Mesodermal cell (in vitro differentiated cells): ENCODE results near the gene HDAC1.

Source experiments
- H3K27ac ChIP-seq: 2 replicates; pipeline ENCODE4 v1.7.0; 2013; ENCODE audit warnings: mild to moderate bottlenecking, low read depth, low read length, moderate library complexity; ENCODE audit not compliant: severe bottlenecking
- H3K36me3 ChIP-seq: 2 replicates; pipeline ENCODE4 v1.7.1; 2013; ENCODE audit warnings: mild to moderate bottlenecking, low read length, moderate library complexity; ENCODE audit not compliant: control insufficient read depth, insufficient read depth
- H3K4me1 ChIP-seq: one replicate; pipeline ENCODE4 v1.7.1; 2013; ENCODE audit warnings: mild to moderate bottlenecking, low read length; ENCODE audit not compliant: insufficient read depth, control insufficient read depth, poor library complexity, severe bottlenecking
- H3K4me3 ChIP-seq: 2 replicates; pipeline ENCODE4 v1.7.0; 2013; ENCODE audit warnings: low read length, control low read depth, mild to moderate bottlenecking; ENCODE audit not compliant: insufficient read depth, poor library complexity, severe bottlenecking; ENCODE audit errors: extremely low read depth
- H3K9me3 ChIP-seq: 2 replicates; pipeline ENCODE4 v1.7.1; 2013; ENCODE audit warnings: mild to moderate bottlenecking, low read length, moderate library complexity; ENCODE audit not compliant: control insufficient read depth
- whole genome bisulfite sequencing, 2 experiments: methylation state at CpG; one replicate each; pipeline ENCODE4 v1.1.5; 2013; ENCODE audit warnings: missing lambda C conversion rate in 2 of 2; ENCODE audit not compliant: insufficient coverage in 2 of 2; 5-methylcytosine and 5-hydroxymethylcytosine counted together

HDAC1 gene

GRCh38 chr1:32305310-32305709 lies 13.4 kb downstream of the HDAC1 start:
- WGBS, 2 experiments: 100% methylated on average over 2 of the region's 2 CpGs; no CpG with 5 or more reads in 1 of the 2 experiments
- H3K36me3 ChIP-seq: peaks cover 46% of the 10 kb centered on the region

GRCh38 chr1:32307324-32307723 lies 15.4 kb downstream of the HDAC1 start:
- 92 to 100% methylated on average over 1 to 2 of the region's 2 CpGs for WGBS, 2 experiments
- no peak overlapping the region for H3K4me3 ChIP-seq
- peaks cover 43% of the 10 kb centered on the region for H3K36me3 ChIP-seq
- peaks cover 5% of the 10 kb centered on the region for H3K4me1 ChIP-seq
- no peak overlapping the region for H3K27ac ChIP-seq
- H3K9me3 ChIP-seq: no peaks in the 10 kb centered on the region

More at GRCh38 chr1:32305310-32305709, 13.4 kb downstream of the HDAC1 start:
- Histone ChIP-seq H3K27ac (no peak overlapping the region), H3K4me1 (peaks cover 5% of the 10 kb centered on the region), H3K4me3 (no peak overlapping the region), H3K9me3 (no peaks in the 10 kb centered on the region)

- Histone ChIP-seq H3K4me3 (no peak overlapping the region), H3K27ac (no peak overlapping the region), H3K9me3 (no peaks in the 10 kb centered on the region), H3K4me1 (peaks cover 5% of the 10 kb centered on the region), H3K36me3 (peaks cover 24% of the 10 kb centered on the region)
- WGBS, 2 experiments: 100% methylated on average over 1 of the region's 1 CpG
Observed at GRCh38 chr1:32309960-32310359, 18.1 kb downstream of the HDAC1 start.

- no peak overlapping the region for H3K27ac ChIP-seq
- peaks cover 5% of the 10 kb centered on the region for H3K4me1 ChIP-seq
- 100% methylated on average over 1 of the region's 2 CpGs for WGBS, 2 experiments
- no peaks in the 10 kb centered on the region for H3K9me3 ChIP-seq
- peaks cover 13% of the 10 kb centered on the region for H3K36me3 ChIP-seq
- no peak overlapping the region for H3K4me3 ChIP-seq
Observed at GRCh38 chr1:32311709-32312393, 20.0 kb downstream of the HDAC1 start.

GRCh38 chr1:32316903-32317277 lies 25.0 kb downstream of the HDAC1 start:
- WGBS, 2 experiments: no CpG with 5 or more reads among the region's 3 CpGs
- Histone ChIP-seq H3K36me3 (peaks cover 53% of the 10 kb centered on the region), H3K4me1 (peaks cover 9% of the 10 kb centered on the region), H3K4me3 (no peak overlapping the region), H3K9me3 (no peaks in the 10 kb centered on the region), H3K27ac (no peak overlapping the region)

- Histone ChIP-seq H3K27ac (no peak overlapping the region), H3K4me1 (peaks cover 10% of the 10 kb centered on the region), H3K36me3 (peaks cover 63% of the 10 kb centered on the region), H3K9me3 (no peaks in the 10 kb centered on the region), H3K4me3 (no peak overlapping the region)
- 96 to 99% methylated on average over 8 to 9 of the region's 10 CpGs for WGBS, 2 experiments
Observed at GRCh38 chr1:32318127-32318869, 26.4 kb downstream of the HDAC1 start.

DNA sequence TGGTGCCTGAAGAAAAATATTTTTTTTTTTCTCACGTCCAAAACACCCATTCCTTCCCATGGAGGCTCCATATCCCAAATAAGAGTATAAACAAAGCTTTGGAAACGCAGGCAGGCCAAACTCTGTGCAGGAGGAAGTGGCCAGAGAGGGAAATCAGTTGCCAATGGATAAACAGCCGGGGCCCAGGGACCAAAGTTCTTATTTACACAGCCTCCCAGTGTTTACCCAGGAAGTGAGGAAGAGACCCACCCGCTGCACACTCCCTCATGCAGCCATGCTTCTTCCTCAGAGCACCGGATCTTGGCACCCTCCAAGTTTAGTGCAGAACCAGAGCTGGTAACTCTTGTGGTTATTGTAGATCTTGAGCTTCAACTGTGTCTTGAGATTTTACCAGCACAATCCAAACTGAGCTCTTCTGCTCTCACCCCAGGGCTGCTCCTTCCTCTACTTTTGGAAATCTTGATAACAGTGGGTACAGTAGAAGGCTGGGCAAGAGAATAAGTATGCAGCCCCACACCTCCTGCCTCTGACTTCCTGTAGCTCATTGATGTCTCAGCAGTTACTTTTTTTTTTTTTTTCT lies 29.9 kb downstream of the HDAC1 start:
- H3K4me1 ChIP-seq: peaks cover 10% of the 10 kb centered on the region
- WGBS, 2 experiments: 93% methylated on average over 3 of the region's 5 CpGs; no CpG with 5 or more reads in 1 of the 2 experiments
- H3K9me3 ChIP-seq: no peaks in the 10 kb centered on the region
- no peak overlapping the region for H3K4me3 ChIP-seq
- peaks cover 83% of the 10 kb centered on the region for H3K36me3 ChIP-seq
- H3K27ac ChIP-seq: no peak overlapping the region

GRCh38 chr1:32327204-32327603 lies 35.3 kb downstream of the HDAC1 start:
- peaks cover 92% of the 10 kb centered on the region for H3K36me3 ChIP-seq
- H3K4me1 ChIP-seq: no peaks in the 10 kb centered on the region
- no peak overlapping the region for H3K4me3 ChIP-seq
- no peak overlapping the region for H3K27ac ChIP-seq
- H3K9me3 ChIP-seq: no peaks in the 10 kb centered on the region
- WGBS, 2 experiments: 94 to 95% methylated on average over 8 to 9 of the region's 11 CpGs

- peaks cover 96% of the 10 kb centered on the region for H3K36me3 ChIP-seq
- 94 to 96% methylated on average over 3 to 4 of the region's 4 CpGs for WGBS, 2 experiments
Observed at GRCh38 chr1:32329931-32330466, 38.1 kb downstream of the HDAC1 start.

GRCh38 chr1:32330558-32331151 lies 38.8 kb downstream of the HDAC1 start:
- Histone ChIP-seq H3K27ac (no peak overlapping the region), H3K4me1 (peaks cover 15% of the 10 kb centered on the region), H3K4me3 (no peak overlapping the region), H3K9me3 (no peaks in the 10 kb centered on the region), H3K36me3 (peaks cover 94% of the 10 kb centered on the region)
- 97 to 98% methylated on average over 12 of the region's 12 CpGs for WGBS, 2 experiments

More at GRCh38 chr1:32329931-32330466, 38.1 kb downstream of the HDAC1 start:
- Histone ChIP-seq H3K27ac (no peak overlapping the region), H3K4me1 (peaks cover 15% of the 10 kb centered on the region), H3K4me3 (no peak overlapping the region), H3K9me3 (no peaks in the 10 kb centered on the region)
